Activated CD8-positive, alpha-beta T cell treated with anti-CD3 and anti-CD28 coated beads, Interleukin-2, amount 10 ng/mL, durations not matched to agents 7 days and 5 days (primary cell): ENCODE results near the gene DNAJC13. TPM values are rescaled to one million over a fixed set of nuclear protein-coding genes. Genes with fewer than 3 reads are reported as not detected.

ENCODE experiments used
- ATAC-seq: fragments of 150-1000 bp; cut with Tn5 transposase; one replicate; pipeline ENCODE4 v1.10.0; 2021; ENCODE audit warnings: moderate library complexity
- CTCF ChIA-PET: fragments of 350-600 bp; sonication (Branson Sonifier 250); formaldehyde crosslinking; loops from one replicate; lab custom pipeline; 2021; ENCODE audit warnings: antibody characterized with exemption; lab: Charles Lee
- POLR2A ChIA-PET: fragments of 350-600 bp; sonication (Branson Sonifier 250); formaldehyde crosslinking; loops from one replicate; lab custom pipeline; 2021; ENCODE audit warnings: antibody characterized with exemption; lab: Charles Lee
- DNase-seq: peaks from one replicate; pipeline ENCODE4 v3.0.0-alpha.2; 2020
- H3K27ac Mint-ChIP-seq: one replicate; pipeline ENCODE4 v1.8.0; 2021; ENCODE audit warnings: mild to moderate bottlenecking, mixed read lengths
- H3K27me3 Mint-ChIP-seq: one replicate; pipeline ENCODE4 v1.8.0; 2021; ENCODE audit warnings: low read depth, mixed read lengths
- H3K36me3 Mint-ChIP-seq: one replicate; pipeline ENCODE4 v1.8.0; 2021; ENCODE audit warnings: low read depth, mixed read lengths
- H3K4me1 Mint-ChIP-seq: one replicate; pipeline ENCODE4 v1.8.0; 2021; ENCODE audit warnings: low read depth, mixed read lengths
- H3K4me3 Mint-ChIP-seq: one replicate; pipeline ENCODE4 v1.8.0; 2021; ENCODE audit warnings: mild to moderate bottlenecking, mixed read lengths
- H3K9me3 Mint-ChIP-seq: one replicate; pipeline ENCODE4 v1.8.0; 2022; ENCODE audit warnings: mixed read lengths; ENCODE audit not compliant: insufficient read depth
- total RNA-seq, 2 experiments: library from RNA; stranded (reverse); gene quantifications; one replicate each; pipeline ENCODE4 v1.2.3, GENCODE V29; 2021

DNAJC13 gene
- total RNA-seq, 2 experiments from 2014 or later, result 34.3 to 38.4 TPM

GRCh38 chr3:132535575-132536441, 118.5 kb downstream of the DNAJC13 start:
- Mint-ChIP-seq H3K27me3 (no peaks in the 10 kb centered on the region), H3K4me3 (no peak overlapping the region), H3K27ac (no peak overlapping the region), H3K9me3 (no peaks in the 10 kb centered on the region), H3K36me3 (peaks cover 27% of the 10 kb centered on the region), H3K4me1 (peaks cover 13% of the 10 kb centered on the region)
- DNase-seq, result peak; percentile 70
- ChIA-PET CTCF (interaction anchor here (0.7 to 11.8 kb wide), 45 partner anchors 8 to 186 kb away, joined by 3 to 204 read pairs (median 4); partner anchors contain the start of gene DNAJC13), POLR2A (no interaction called here)
- ATAC-seq, result peak; percentile 68

DNA sequence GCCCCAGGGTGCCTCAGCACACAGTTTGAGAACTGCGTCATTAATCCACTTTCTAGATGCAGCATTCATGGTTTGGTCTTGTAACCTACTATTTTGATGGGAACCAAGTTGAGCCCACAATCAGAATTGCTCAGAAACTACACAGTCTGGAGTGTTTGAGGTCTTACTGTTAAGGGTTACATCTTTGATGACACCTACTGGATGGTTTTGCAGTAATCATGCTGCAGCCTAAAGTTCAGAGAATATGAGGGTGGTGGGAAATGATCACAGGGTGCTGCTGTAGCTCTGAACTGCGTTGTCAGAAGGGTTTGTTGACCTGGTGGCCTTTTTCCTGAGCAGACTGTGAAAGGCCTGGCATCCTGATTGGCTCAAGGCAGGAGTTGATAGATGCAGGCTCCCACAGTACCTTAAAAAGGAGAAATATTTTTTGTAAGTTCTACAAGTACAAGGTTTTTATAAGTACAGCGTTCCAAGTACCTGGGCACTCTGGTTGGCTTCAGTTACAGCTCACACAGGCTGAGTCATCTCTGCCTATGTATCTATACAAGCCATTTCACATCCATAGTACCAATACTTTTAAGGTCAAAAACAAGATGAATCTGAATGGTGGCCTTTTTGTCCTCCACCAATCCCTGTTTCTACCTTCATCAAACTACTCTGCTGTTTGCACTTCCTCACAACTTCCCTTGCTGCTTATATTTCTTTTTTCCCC, 119.3 kb downstream of the DNAJC13 start:
- Mint-ChIP-seq H3K9me3 (no peaks in the 10 kb centered on the region), H3K4me3 (no peak overlapping the region), H3K27me3 (no peaks in the 10 kb centered on the region), H3K36me3 (peaks cover 33% of the 10 kb centered on the region), H3K4me1 (peaks cover 13% of the 10 kb centered on the region), H3K27ac (no peak overlapping the region)
- ATAC-seq (peak; percentile 23), DNase-seq (no peak)
- POLR2A ChIA-PET, result no interaction called here
- CTCF ChIA-PET, result interaction anchor here (0.8 to 11.8 kb wide), 44 partner anchors 9 to 187 kb away, joined by 3 to 204 read pairs (median 4); partner anchors contain the start of gene DNAJC13

- CTCF ChIA-PET, result interaction anchor here (0.8 to 11.8 kb wide), 16 partner anchors 10 to 139 kb away, joined by 3 to 204 read pairs (median 6); no protein-coding TSS in a partner anchor
- Mint-ChIP-seq H3K36me3 (peaks cover 36% of the 10 kb centered on the region), H3K9me3 (no peaks in the 10 kb centered on the region), H3K27me3 (no peaks in the 10 kb centered on the region), H3K4me3 (no peak overlapping the region), H3K27ac (no peak overlapping the region), H3K4me1 (peaks cover 20% of the 10 kb centered on the region)
- DNase-seq (no peak), ATAC-seq (no peak)
- POLR2A ChIA-PET, result no interaction called here
Observed at GRCh38 chr3:132537297-132537696, 120.0 kb downstream of the DNAJC13 start.

DNA sequence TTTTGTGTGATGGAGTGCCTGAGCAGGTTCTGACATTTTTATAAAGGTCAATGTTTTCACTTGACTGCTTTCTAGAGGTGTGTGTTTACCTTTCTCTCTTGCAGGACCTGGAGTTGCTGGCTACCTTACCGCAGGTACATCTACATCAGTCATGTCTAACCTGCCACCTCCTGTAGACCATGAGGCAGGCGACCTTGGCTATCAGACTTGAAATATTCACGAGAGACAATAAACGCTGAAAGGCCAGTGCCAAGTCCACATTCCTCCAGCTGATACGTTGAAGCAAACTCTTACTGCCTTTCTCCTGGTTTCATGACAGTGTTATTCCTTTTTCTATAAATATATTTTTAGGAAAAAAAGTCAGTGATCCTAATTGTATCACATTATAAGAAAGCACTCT, 120.8 kb downstream of the DNAJC13 start:
- Mint-ChIP-seq H3K27me3 (no peaks in the 10 kb centered on the region), H3K36me3 (peaks cover 38% of the 10 kb centered on the region), H3K4me1 (peaks cover 28% of the 10 kb centered on the region), H3K27ac (no peak overlapping the region), H3K4me3 (no peak overlapping the region), H3K9me3 (no peaks in the 10 kb centered on the region)
- ATAC-seq, result no peak
- ChIA-PET POLR2A (no interaction called here), CTCF (interaction anchor here (0.7 to 11.8 kb wide), 4 partner anchors 9 to 103 kb away, joined by 3 to 204 read pairs (median 34); no protein-coding TSS in a partner anchor)
- no peak for DNase-seq

DNA sequence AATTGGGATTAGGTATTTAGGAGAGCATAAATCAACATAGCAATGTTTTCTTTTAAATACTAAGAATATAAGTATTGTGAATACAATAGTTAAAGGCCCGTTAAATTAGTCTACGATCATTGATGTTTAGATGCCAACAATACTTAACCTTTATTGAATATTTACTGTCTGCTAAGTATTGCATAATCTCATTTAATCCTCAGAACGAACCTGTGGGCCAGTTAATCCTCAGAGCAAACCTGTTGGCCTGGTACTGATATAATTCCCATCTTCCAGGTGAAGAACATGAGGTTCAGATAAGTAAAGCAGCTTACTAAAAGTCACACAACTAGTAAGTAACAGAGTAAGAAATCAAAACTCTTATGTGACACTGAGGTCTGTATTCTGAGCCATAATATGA, 122.4 kb downstream of the DNAJC13 start:
- Mint-ChIP-seq H3K4me1 (peaks cover 43% of the 10 kb centered on the region), H3K9me3 (no peaks in the 10 kb centered on the region), H3K27ac (no peak overlapping the region), H3K36me3 (peaks cover 41% of the 10 kb centered on the region), H3K27me3 (no peaks in the 10 kb centered on the region), H3K4me3 (no peak overlapping the region)
- DNase-seq (no peak), ATAC-seq (no peak)
- POLR2A ChIA-PET, result no interaction called here
- CTCF ChIA-PET, result interaction anchor here (11.8 kb wide), 1 partner anchor 101 kb away, joined by 204 read pairs; no protein-coding TSS in a partner anchor

DNA sequence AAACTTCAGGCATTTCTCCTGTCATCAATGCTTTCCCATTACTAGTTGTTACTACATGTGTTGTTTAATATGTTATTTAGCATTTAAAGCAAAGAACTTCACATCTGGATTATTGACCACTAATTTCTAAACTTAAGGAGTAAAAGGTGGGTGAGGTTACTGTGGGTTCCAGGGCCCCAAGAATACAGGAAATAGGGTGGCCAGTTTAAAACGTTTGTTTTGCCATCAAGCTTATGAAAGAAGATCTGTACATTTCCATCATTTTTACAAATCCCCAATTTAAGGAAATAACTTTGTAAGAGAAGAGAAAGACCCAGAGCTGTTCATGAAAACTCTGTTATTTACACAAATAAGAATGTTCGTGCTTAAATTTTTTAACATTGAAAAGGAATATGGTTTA, 125.3 kb downstream of the DNAJC13 start:
- H3K4me3 Mint-ChIP-seq, result no peak overlapping the region
- ChIA-PET POLR2A (interaction anchor here (0.5 to 0.6 kb wide), 2 partner anchors 102 to 126 kb away, joined by 3 read pairs; no protein-coding TSS in a partner anchor), CTCF (interaction anchor here (11.8 kb wide), 1 partner anchor 98 kb away, joined by 204 read pairs; no protein-coding TSS in a partner anchor)
- ATAC-seq, result no peak
- H3K27ac Mint-ChIP-seq, result peak overlapping the region; percentile 23
- H3K4me1 Mint-ChIP-seq, result peaks cover 32% of the 10 kb centered on the region
- H3K36me3 Mint-ChIP-seq, result peaks cover 39% of the 10 kb centered on the region
- no peak for DNase-seq
- H3K27me3 Mint-ChIP-seq, result no peaks in the 10 kb centered on the region
- no peaks in the 10 kb centered on the region for H3K9me3 Mint-ChIP-seq

DNA sequence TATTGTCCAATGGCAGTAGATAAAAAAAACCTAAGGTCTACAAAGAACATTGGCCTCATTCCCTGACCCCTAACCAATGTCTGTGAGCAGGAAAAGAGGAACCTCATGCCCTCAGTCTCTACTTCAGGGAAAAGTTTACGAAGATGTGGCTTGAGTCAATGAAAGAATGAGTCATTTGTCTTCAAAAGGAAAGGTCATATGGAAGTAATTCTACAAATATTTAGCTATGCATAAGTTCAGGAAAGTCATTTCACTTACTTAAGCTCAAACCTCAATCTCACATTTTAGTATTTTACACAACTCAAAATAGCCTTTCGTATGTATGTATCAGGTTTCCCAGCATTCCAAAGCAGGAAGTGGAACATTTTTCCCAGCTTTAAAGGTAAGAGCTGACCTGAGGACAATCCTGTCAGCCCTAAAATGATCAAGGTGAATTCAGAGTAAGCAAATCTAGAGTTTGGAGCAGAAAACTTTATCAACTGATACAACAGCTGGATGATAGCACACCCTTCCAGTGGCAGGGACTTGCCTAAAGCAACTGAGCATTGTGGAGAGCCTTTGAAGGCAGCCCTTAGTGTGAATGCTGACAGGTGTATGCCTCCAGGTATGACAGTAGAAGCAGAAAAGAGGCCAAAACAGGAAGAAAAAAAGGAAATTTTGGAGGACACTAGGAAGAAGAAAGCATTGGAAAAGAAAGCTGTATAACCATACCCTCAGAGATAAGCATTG, 125.9 kb downstream of the DNAJC13 start:
- Mint-ChIP-seq H3K4me3 (no peak overlapping the region), H3K27me3 (no peaks in the 10 kb centered on the region), H3K4me1 (peaks cover 32% of the 10 kb centered on the region), H3K9me3 (no peaks in the 10 kb centered on the region), H3K36me3 (peaks cover 38% of the 10 kb centered on the region), H3K27ac (no peak overlapping the region)
- no peak for ATAC-seq
- POLR2A ChIA-PET, result no interaction called here
- DNase-seq, result no peak
- CTCF ChIA-PET, result interaction anchor here (0.7 to 11.8 kb wide), 2 partner anchors 16 to 98 kb away, joined by 3 to 204 read pairs; no protein-coding TSS in a partner anchor

- CTCF ChIA-PET, result interaction anchor here (11.8 kb wide), 1 partner anchor 97 kb away, joined by 204 read pairs; no protein-coding TSS in a partner anchor
- H3K27me3 Mint-ChIP-seq, result no peaks in the 10 kb centered on the region
- POLR2A ChIA-PET, result no interaction called here
- H3K27ac Mint-ChIP-seq, result no peak overlapping the region
- H3K4me3 Mint-ChIP-seq, result no peak overlapping the region
- peaks cover 37% of the 10 kb centered on the region for H3K36me3 Mint-ChIP-seq
- DNase-seq (no peak), ATAC-seq (no peak)
- peaks cover 35% of the 10 kb centered on the region for H3K4me1 Mint-ChIP-seq
- H3K9me3 Mint-ChIP-seq, result no peaks in the 10 kb centered on the region
Observed at GRCh38 chr3:132544130-132544529, 126.8 kb downstream of the DNAJC13 start.

DNA sequence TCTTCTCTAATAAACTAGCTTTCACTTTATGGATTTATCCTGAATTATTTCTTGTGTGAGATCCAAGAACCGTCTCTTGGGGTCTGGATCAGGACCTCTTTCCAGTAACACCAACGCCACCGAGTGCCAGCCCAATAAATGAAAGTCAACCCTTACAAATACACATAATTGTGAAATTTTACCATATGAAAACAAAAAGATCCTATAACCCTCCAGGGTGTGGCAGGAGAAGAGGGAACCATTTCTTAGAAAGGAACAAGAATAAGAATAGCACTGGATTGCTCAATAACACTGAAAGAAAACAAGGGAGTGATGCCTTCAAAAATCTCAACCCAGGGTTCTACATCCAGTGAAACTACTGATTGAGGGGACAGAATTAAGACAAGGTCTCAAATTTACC, 128.2 kb downstream of the DNAJC13 start:
- CTCF ChIA-PET, result interaction anchor here (1.2 to 4.9 kb wide), 3 partner anchors 9 to 97 kb away, joined by 4 to 43 read pairs (median 6); no protein-coding TSS in a partner anchor
- Mint-ChIP-seq H3K36me3 (peaks cover 31% of the 10 kb centered on the region), H3K9me3 (no peaks in the 10 kb centered on the region), H3K27ac (no peak overlapping the region), H3K4me3 (no peak overlapping the region), H3K27me3 (no peaks in the 10 kb centered on the region), H3K4me1 (peaks cover 46% of the 10 kb centered on the region)
- POLR2A ChIA-PET, result interaction anchor here (0.7 to 1.0 kb wide), 2 partner anchors 86 to 93 kb away, joined by 3 to 4 read pairs; no protein-coding TSS in a partner anchor
- no peak for DNase-seq
- ATAC-seq, result no peak

DNA sequence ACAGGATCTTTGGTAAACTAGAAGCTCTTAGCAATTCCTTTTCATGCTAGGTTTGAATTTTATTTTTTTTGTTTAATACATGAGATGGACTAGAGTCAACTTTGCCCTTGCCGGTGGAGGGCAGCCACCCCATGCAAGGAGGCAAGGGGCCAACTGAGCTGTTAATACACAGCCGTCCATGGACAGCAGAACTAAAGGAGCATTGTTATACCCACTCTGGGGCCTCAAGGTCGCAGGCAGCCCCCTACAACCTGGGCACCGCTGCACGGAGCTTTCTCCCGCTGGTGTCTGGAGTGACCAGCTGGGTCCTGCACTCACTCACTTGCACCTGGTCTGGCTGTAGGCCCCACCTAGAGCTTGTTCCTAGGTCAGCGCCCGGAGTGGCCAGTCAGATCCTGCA, 131.9 kb downstream of the DNAJC13 start:
- Mint-ChIP-seq H3K27ac (no peak overlapping the region), H3K36me3 (peaks cover 13% of the 10 kb centered on the region), H3K9me3 (no peaks in the 10 kb centered on the region), H3K4me3 (no peak overlapping the region), H3K27me3 (no peaks in the 10 kb centered on the region), H3K4me1 (peaks cover 28% of the 10 kb centered on the region)
- ATAC-seq, result no peak
- no peak for DNase-seq
- ChIA-PET CTCF (interaction anchor here (0.9 to 4.9 kb wide), 2 partner anchors 8 to 12 kb away, joined by 5 to 43 read pairs; no protein-coding TSS in a partner anchor), POLR2A (no interaction called here)
